Skin of body (tissue), 2 donors: ENCODE measurements around the gene ADAM11. TPM values are rescaled to one million over a fixed set of nuclear protein-coding genes. Genes with fewer than 3 reads are reported as not detected.
"Not testable (repeated sequence)": the region's sequence is repeated elsewhere in the genome, so short reads cannot be mapped to it uniquely, and the experiment has no call there.

ENCODE experiments used
- DNase-seq: peaks from one replicate; lab custom pipeline; 2025; lab: John Stamatoyannopoulos, UW
- total RNA-seq: library from RNA; depleted of rRNA; stranded (reverse); fragments of >200 nt; gene quantifications from one replicate; pipeline ENCODE4 v1.2.3, GENCODE V29; 2014

The ADAM11 gene
- total RNA-seq, 1 donor from 2014 or later: 0.89 TPM

GRCh38 chr17:44794851-44795413 is 36.1 kb downstream of the ADAM11 start:
- DNase-seq: peak; percentile 61

- DNase-seq: no peak
Observed at GRCh38 chr17:44795421-44795820, 36.6 kb downstream of the ADAM11 start.

GRCh38 chr17:44795928-44796327 is 37.1 kb downstream of the ADAM11 start:
- no peak for DNase-seq

- no peak for DNase-seq
Observed at GRCh38 chr17:44796731-44797130, 37.9 kb downstream of the ADAM11 start.

GRCh38 chr17:44797802-44798201 is 39.0 kb downstream of the ADAM11 start:
- no peak for DNase-seq

GRCh38 chr17:44798356-44798755 is 39.6 kb downstream of the ADAM11 start:
- no peak for DNase-seq

GRCh38 chr17:44801880-44802279 is 43.1 kb downstream of the ADAM11 start:
- no peak for DNase-seq

GRCh38 chr17:44804302-44805089 is 45.7 kb downstream of the ADAM11 start:
- peak; percentile 43 for DNase-seq

- no peak for DNase-seq
Observed at GRCh38 chr17:44807093-44807816, 48.5 kb downstream of the ADAM11 start.

GRCh38 chr17:44807817-44808155 is 49.0 kb downstream of the ADAM11 start:
- peak; percentile 75 for DNase-seq

GRCh38 chr17:44808156-44808555 is 49.4 kb downstream of the ADAM11 start:
- DNase-seq: no peak

GRCh38 chr17:44808656-44809388 is 50.0 kb downstream of the ADAM11 start:
- not testable (repeated sequence) for DNase-seq

- no peak for DNase-seq
Observed at GRCh38 chr17:44812263-44812662, 53.5 kb downstream of the ADAM11 start.

- not testable (repeated sequence) for DNase-seq
Observed at GRCh38 chr17:44818508-44818907, 59.7 kb downstream of the ADAM11 start.

GRCh38 chr17:44820631-44821212 is 61.9 kb downstream of the ADAM11 start:
- peak; percentile 43 for DNase-seq

- DNase-seq: not testable (repeated sequence)
Observed at GRCh38 chr17:44825236-44825635, 66.4 kb downstream of the ADAM11 start.

GRCh38 chr17:44826123-44826790 is 67.5 kb downstream of the ADAM11 start:
- no peak for DNase-seq

GRCh38 chr17:44827863-44828262 is 69.1 kb downstream of the ADAM11 start:
- no peak for DNase-seq

GRCh38 chr17:44828919-44829522 is 70.2 kb downstream of the ADAM11 start:
- no peak for DNase-seq
